ENCODE results near the gene RBBP7.

The RBBP7 gene

GRCh38 chrX:16882169-16882568 is 12.0 kb upstream of the RBBP7 start:
- DNase-seq (ENCODE audit: low spot score) = no peak
- no peak for TF ChIP-seq CTCF (IDR thresholded peaks at IDR 0.05; ENCODE audit: borderline replicate concordance, control extremely low read depth, extremely low read depth, insufficient read depth, missing control alignments)
- in situ Hi-C loops (cut with MboI; ENCODE audit: low sequenced_read_pairs, unreplicated experiment) = loop anchor here (10.0 kb wide), 1 partner anchor 163 kb away; no protein-coding TSS in a partner anchor

GRCh38 chrX:16876696-16877095 is 6.5 kb upstream of the RBBP7 start:
- DNase-seq (ENCODE audit: low spot score) = no peak
- in situ Hi-C loops (cut with MboI; ENCODE audit: low sequenced_read_pairs, unreplicated experiment) = no loop called here
- TF ChIP-seq CTCF (IDR thresholded peaks at IDR 0.05; ENCODE audit: borderline replicate concordance, control extremely low read depth, extremely low read depth, insufficient read depth, missing control alignments) = no peak

GRCh38 chrX:16874458-16875095 is 4.4 kb upstream of the RBBP7 start:
- in situ Hi-C loops (cut with MboI; ENCODE audit: low sequenced_read_pairs, unreplicated experiment) = no loop called here
- DNase-seq (ENCODE audit: low spot score) = no peak
- TF ChIP-seq CTCF (IDR thresholded peaks at IDR 0.05; ENCODE audit: borderline replicate concordance, control extremely low read depth, extremely low read depth, insufficient read depth, missing control alignments) = no peak

GRCh38 chrX:16873106-16873505 is 2.9 kb upstream of the RBBP7 start:
- in situ Hi-C loops (cut with MboI; ENCODE audit: low sequenced_read_pairs, unreplicated experiment) = no loop called here
- no peak for DNase-seq (ENCODE audit: low spot score)
- TF ChIP-seq CTCF (IDR thresholded peaks at IDR 0.05; ENCODE audit: borderline replicate concordance, control extremely low read depth, extremely low read depth, insufficient read depth, missing control alignments) = no peak

GRCh38 chrX:16870862-16871815 is 977 bp upstream of the RBBP7 start:
- TF ChIP-seq CTCF (IDR thresholded peaks at IDR 0.05; ENCODE audit: borderline replicate concordance, control extremely low read depth, extremely low read depth, insufficient read depth, missing control alignments) = no peak
- in situ Hi-C loops (cut with MboI; ENCODE audit: low sequenced_read_pairs, unreplicated experiment) = no loop called here
- DNase-seq (ENCODE audit: low spot score) = no peak

GRCh38 chrX:16869393-16870094 is 618 bp downstream of the RBBP7 start:
- peak; percentile 56 for DNase-seq (ENCODE audit: low spot score)
- TF ChIP-seq CTCF (IDR thresholded peaks at IDR 0.05; ENCODE audit: borderline replicate concordance, control extremely low read depth, extremely low read depth, insufficient read depth, missing control alignments) = no peak
- in situ Hi-C loops (cut with MboI; ENCODE audit: low sequenced_read_pairs, unreplicated experiment) = no loop called here

Measured in GM13976 (cell line).